ENCODE data around the gene LRSAM1.

Gene LRSAM1

DNA sequence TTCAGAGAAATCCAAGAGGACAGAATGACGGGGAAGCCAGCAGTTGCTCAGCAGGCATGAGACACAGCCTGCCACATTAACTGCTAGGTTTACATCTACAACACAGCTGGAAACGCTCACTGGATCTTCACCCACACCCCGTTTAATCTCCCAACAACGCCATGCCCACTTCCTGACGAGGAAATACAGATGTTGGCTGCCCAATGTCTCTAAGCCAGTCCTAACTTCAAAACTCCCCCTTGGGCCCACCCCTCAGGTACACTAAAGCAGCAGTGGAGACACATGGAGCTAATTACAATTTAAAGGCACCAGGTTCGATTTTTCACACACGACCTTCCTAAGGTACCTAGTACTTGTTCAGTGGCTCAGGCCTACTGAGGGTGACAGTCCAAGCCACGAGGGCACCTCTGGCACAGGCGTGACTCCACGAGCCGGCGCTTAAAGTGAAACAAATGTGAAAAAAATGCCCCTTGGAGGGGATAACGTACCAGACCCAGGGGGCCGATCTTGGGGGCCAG, 1.0 kb upstream of the LRSAM1 start:
- peak overlapping the region; percentile 100 for H3K27ac Mint-ChIP-seq
- TF ChIP-seq, protein P1, sequence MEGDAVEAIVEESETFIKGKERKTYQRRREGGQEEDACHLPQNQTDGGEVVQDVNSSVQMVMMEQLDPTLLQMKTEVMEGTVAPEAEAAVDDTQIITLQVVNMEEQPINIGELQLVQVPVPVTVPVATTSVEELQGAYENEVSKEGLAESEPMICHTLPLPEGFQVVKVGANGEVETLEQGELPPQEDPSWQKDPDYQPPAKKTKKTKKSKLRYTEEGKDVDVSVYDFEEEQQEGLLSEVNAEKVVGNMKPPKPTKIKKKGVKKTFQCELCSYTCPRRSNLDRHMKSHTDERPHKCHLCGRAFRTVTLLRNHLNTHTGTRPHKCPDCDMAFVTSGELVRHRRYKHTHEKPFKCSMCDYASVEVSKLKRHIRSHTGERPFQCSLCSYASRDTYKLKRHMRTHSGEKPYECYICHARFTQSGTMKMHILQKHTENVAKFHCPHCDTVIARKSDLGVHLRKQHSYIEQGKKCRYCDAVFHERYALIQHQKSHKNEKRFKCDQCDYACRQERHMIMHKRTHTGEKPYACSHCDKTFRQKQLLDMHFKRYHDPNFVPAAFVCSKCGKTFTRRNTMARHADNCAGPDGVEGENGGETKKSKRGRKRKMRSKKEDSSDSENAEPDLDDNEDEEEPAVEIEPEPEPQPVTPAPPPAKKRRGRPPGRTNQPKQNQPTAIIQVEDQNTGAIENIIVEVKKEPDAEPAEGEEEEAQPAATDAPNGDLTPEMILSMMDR (IDR thresholded peaks at IDR 0.05) = no peak
- H3K4me1 Mint-ChIP-seq = peaks cover 40% of the 10 kb centered on the region
- H3K36me3 Mint-ChIP-seq (ENCODE audit: low read depth) = peaks cover 52% of the 10 kb centered on the region
- H3K27me3 Mint-ChIP-seq (ENCODE audit: low read depth, poor library complexity) = no peaks in the 10 kb centered on the region
- peak overlapping the region; percentile 92 for H3K4me3 Mint-ChIP-seq
- H3K9me3 Mint-ChIP-seq = peaks cover 3% of the 10 kb centered on the region
- no peak for DNase-seq

DNA sequence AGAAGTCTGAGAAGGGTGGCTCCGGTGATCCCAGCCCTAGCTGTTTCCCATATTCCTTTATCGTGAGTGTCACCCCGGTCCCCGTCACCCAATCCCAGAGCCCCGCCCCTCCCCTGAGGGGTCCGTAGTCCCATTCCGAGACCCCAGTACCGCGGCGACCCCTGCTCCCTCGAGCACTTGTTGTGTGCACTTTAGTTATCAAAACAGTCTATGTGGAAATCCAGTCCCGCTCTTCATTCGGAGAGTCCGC, 223 bp downstream of the LRSAM1 start:
- H3K36me3 Mint-ChIP-seq (ENCODE audit: low read depth) = peaks cover 46% of the 10 kb centered on the region
- TF ChIP-seq, protein P1 (IDR thresholded peaks at IDR 0.05) = no peak
- no peaks in the 10 kb centered on the region for H3K27me3 Mint-ChIP-seq (ENCODE audit: low read depth, poor library complexity)
- peaks cover 40% of the 10 kb centered on the region for H3K4me1 Mint-ChIP-seq
- H3K9me3 Mint-ChIP-seq = no peaks in the 10 kb centered on the region
- peak overlapping the region; percentile 66 for H3K27ac Mint-ChIP-seq
- DNase-seq = no peak
- H3K4me3 Mint-ChIP-seq = peak overlapping the region; percentile 92

DNA sequence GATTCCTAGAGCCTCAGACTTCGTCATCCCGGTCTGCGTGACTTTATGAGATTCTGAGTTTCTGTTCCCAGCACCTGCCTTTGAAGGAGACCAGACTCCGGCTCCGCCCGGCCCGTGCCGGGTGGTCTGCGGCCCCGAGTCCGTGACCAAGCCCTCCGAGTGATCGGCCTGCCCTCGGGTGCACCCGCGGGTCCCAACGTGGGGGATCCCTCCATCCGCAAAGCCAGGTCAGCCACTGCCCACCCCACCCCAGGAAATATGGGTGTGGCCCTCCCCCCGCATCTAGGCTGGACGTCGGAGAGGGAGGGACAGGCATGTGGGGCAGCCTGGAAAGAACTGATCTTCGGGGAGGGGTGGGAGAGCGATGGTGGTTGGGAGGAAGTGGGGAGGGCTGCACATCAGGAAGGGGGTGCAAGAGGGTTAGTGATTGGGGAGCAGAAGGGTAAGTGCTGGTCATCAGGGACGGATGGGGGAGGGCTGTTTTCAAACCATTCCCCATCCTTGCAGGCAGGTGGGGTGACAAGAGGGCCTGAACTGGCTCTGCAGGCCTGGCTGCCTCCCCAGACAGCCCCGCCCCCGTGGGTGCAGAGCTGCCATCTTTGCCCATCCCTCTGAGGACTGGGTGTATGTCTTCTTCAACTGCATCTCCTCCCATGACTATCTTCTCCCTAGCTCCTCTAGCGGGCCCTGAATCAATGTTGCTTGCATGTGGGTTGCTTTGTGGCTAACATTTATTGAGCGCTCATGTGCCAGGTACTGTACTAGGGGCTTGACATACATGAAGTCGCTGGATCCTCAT, 747 bp downstream of the LRSAM1 start:
- H3K27ac Mint-ChIP-seq = peak overlapping the region; percentile 66
- peaks cover 45% of the 10 kb centered on the region for H3K36me3 Mint-ChIP-seq (ENCODE audit: low read depth)
- DNase-seq = peak; percentile 41

DNA sequence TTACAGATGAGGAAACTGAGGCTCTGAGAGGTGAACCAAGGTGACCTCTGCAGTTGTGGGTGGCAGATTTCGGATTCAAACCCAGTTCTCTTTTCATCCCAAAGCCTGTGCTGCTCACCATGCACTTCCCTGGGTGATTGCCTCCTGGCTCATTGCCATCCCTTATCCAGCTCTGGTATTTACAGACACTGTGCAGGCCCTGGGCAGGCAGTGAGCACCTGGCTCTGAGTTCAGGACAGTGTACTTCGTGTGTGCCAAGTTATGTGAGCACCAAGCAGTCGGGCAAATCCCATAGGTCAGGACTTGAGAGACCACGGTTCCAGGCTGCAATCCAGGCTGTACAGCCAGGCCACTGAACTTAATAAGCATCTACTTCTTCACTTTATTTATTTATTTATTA, 1.4 kb downstream of the LRSAM1 start:
- Mint-ChIP-seq H3K4me3 (peak overlapping the region; percentile 92), H3K9me3 (no peaks in the 10 kb centered on the region), H3K4me1 (peaks cover 37% of the 10 kb centered on the region), H3K27me3 (ENCODE audit: low read depth, poor library complexity) (no peaks in the 10 kb centered on the region), H3K36me3 (ENCODE audit: low read depth) (peaks cover 45% of the 10 kb centered on the region), H3K27ac (no peak overlapping the region)
- TF ChIP-seq, protein P1 (IDR thresholded peaks at IDR 0.05) = no peak
- DNase-seq = no peak

More for the DNA sequence above, 747 bp downstream of the LRSAM1 start:
- TF ChIP-seq, protein P1 (IDR thresholded peaks at IDR 0.05) = no peak
- peaks cover 40% of the 10 kb centered on the region for H3K4me1 Mint-ChIP-seq
- H3K9me3 Mint-ChIP-seq = no peaks in the 10 kb centered on the region
- H3K4me3 Mint-ChIP-seq = peak overlapping the region; percentile 92
- H3K27me3 Mint-ChIP-seq (ENCODE audit: low read depth, poor library complexity) = no peaks in the 10 kb centered on the region

DNA sequence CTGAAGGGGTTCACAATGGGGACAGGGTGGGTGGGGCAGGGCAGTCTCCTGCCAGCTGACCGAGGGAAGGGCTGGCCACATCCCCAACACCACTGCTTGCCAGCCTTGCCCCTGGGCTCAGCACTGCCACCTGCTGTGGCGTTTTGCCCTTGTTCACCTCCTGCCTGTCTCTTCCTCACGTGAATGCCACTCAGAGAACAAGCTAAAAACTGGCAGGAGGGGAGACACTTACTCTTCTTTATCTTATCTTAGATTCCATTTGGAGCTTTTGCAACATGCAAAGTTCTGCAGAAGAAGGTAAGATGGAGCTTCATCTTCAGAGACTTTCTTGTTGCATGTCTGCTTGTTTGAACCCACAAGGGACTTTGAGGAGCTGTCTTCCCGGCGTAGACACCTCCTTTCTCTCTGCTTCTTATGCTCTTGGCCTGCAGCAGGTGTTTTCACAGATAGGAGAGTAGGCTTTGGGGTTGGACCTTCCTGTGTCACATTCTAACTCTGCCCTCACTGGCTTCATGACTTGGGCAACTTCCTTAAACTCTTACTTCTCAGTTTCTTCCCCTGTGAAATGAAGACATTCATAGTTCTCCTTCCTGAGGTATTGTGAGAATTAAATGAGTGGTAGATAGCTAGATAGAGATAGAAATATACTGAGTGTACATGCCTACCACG, 4.1 kb downstream of the LRSAM1 start:
- H3K4me3 Mint-ChIP-seq = no peak overlapping the region
- H3K9me3 Mint-ChIP-seq = no peaks in the 10 kb centered on the region
- no peaks in the 10 kb centered on the region for H3K27me3 Mint-ChIP-seq (ENCODE audit: low read depth, poor library complexity)
- TF ChIP-seq, protein P1 (IDR thresholded peaks at IDR 0.05) = no peak
- H3K4me1 Mint-ChIP-seq = peaks cover 9% of the 10 kb centered on the region
- no peak overlapping the region for H3K27ac Mint-ChIP-seq
- no peak for DNase-seq
- peaks cover 22% of the 10 kb centered on the region for H3K36me3 Mint-ChIP-seq (ENCODE audit: low read depth)
